ENCODE measurements around the gene AFF3.

The AFF3 gene

GRCh38 chr2:100066856-100067255 lies 75.5 kb downstream of the AFF3 start:
- DNase-seq, result no peak

GRCh38 chr2:100066246-100066645 lies 76.1 kb downstream of the AFF3 start:
- no peak for DNase-seq

- no peak for DNase-seq
Measured at GRCh38 chr2:100064592-100065428, 77.6 kb downstream of the AFF3 start.

GRCh38 chr2:100064165-100064564 lies 78.2 kb downstream of the AFF3 start:
- no peak for DNase-seq

GRCh38 chr2:100063459-100063953 lies 78.9 kb downstream of the AFF3 start:
- no peak for DNase-seq

GRCh38 chr2:100062336-100062735 lies 80.1 kb downstream of the AFF3 start:
- DNase-seq, result no peak

GRCh38 chr2:100060875-100061274 lies 81.5 kb downstream of the AFF3 start:
- no peak for DNase-seq

- DNase-seq, result no peak
Measured at GRCh38 chr2:100059638-100060037, 82.8 kb downstream of the AFF3 start.

- DNase-seq, result no peak
Measured at GRCh38 chr2:100057901-100058261, 84.5 kb downstream of the AFF3 start.

- no peak for DNase-seq
Measured at GRCh38 chr2:100054426-100054825, 88.0 kb downstream of the AFF3 start.

GRCh38 chr2:100053087-100053885 lies 89.1 kb downstream of the AFF3 start:
- DNase-seq, result no peak

- no peak for DNase-seq
Measured at GRCh38 chr2:100052650-100053049, 89.7 kb downstream of the AFF3 start.

- no peak for DNase-seq
Measured at GRCh38 chr2:100051253-100051652, 91.1 kb downstream of the AFF3 start.

GRCh38 chr2:100050685-100051084 lies 91.7 kb downstream of the AFF3 start:
- no peak for DNase-seq

- DNase-seq, result no peak
Measured at GRCh38 chr2:100046961-100047947, 95.1 kb downstream of the AFF3 start.

GRCh38 chr2:100045000-100045399 lies 97.4 kb downstream of the AFF3 start:
- DNase-seq, result no peak

GRCh38 chr2:100043891-100044255 lies 98.5 kb downstream of the AFF3 start:
- no peak for DNase-seq

GRCh38 chr2:100043081-100043890 lies 99.1 kb downstream of the AFF3 start:
- DNase-seq, result no peak

- DNase-seq, result no peak
Measured at GRCh38 chr2:100042562-100042961, 99.8 kb downstream of the AFF3 start.

- no peak for DNase-seq
Measured at GRCh38 chr2:100041946-100042345, 100.4 kb downstream of the AFF3 start.

- DNase-seq, result no peak
Measured at GRCh38 chr2:100041385-100041784, 101.0 kb downstream of the AFF3 start.

- DNase-seq, result no peak
Measured at GRCh38 chr2:100040906-100041305, 101.5 kb downstream of the AFF3 start.
